GM18873 (cell line): ENCODE results near the gene ZNF608.

ENCODE experiments used
- ATAC-seq: cut with Tn5 transposase; IDR thresholded peaks from one replicate; pipeline ENCODE4 v1.9.1; 2021; ENCODE audit warnings: mild to moderate bottlenecking, moderate library complexity, moderate number of reproducible peaks; ENCODE audit not compliant: unreplicated experiment, low FRiP score

Gene ZNF608

DNA sequence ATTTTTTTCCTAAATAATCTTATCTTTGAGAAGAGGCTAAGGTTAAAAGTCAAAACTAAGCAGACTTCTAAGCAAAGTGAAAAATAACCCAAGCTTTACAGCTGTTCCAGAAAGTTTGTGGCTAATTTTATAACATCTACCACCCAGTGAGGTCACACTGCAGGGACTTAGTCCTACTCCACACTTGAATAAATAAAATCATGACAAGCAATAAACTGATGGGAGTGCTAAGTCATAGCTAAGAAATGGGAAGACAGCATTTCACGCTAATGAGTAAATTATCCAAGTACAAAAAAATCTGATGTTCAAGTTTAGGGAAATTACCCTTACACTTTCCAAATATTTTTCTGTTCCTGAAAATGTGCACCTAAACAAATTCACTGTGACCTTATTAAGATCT lies 47.7 kb downstream of the ZNF608 start:
- ATAC-seq = no peak

DNA sequence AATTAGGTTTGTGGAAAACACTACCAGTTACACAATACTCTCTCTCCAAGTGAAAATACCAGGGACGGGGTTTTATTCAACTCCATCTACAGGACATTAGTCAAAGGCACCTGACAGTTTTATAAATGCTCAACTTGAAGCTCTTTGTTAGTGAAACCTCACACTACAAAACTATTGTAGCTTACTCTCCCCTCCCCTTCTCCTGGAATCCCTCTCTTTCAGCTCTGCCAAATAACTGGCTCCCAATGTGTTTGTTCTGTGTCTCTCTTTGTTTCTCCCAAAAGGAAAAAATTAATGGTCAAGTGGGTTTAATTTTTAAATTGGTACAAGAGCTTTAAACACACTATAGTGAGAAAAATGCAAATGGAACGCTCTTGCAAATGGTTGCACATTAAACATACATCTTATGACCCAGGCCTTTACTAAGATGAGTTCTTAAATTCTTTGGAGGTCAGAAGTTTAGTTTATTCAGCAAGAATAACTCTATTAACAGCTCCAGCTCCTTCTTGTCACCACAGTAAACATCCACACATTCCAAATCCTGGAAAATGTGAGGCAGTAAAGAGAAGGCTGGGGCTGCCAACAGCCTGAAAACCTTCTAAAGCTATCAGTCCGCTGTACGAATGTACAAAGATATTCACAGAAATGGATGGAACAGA lies 48.4 kb downstream of the ZNF608 start:
- no peak for ATAC-seq

DNA sequence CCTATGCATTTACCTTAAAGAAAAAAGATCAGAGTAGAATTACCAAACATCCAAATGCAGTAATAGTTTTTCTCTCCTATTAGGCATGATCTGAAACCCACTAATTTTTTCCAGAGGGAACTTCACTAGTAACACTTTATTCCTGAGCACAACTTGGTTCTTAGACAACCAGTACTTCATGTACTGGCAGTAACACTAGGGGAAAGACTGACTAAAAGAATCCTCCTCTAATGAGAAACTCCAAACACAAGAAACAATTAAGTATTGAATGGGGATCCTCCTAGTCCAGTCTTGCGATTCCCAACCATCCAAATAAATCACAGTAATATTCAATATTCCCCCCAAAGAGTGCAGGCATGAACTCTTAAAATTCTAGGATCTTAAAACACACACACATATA lies 48.9 kb downstream of the ZNF608 start:
- ATAC-seq = no peak

DNA sequence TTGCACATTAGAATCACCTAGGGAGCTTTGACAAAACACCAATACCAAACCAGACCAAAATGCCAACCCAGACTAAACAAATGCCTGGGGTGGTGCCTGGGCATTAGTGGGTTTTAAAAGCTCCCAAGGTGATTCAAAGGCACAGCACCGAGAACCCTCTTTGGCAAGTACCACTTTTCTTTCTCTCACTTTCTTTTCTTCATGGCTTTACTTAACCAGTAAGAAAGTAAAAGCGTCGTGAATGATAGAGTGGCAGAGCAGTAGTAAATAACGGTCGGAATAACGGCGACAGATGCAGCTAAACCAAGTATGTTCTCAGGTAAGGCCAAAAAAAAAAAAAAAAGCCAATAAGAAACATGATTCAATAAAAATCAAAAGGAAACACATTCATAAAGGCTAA lies 49.5 kb downstream of the ZNF608 start:
- no peak for ATAC-seq
